DOHH2 (cell line): ENCODE results near the gene PTPRK.

ENCODE experiments used
- H3F3A ChIP-seq: fragments of 200-600 bp; sonication (generic), shearing (Covaris generic); 2 replicates; pipeline ENCODE4 v1.6.0; 2016; ENCODE audit warnings: antibody characterized with exemption, mild to moderate bottlenecking; ENCODE audit not compliant: control insufficient read depth, insufficient read depth
- H3K27ac ChIP-seq: fragments of 200-600 bp; sonication (generic); 2 replicates; pipeline ENCODE4 v1.5.1; 2014; ENCODE audit warnings: low read depth, mild to moderate bottlenecking, low read length, moderate library complexity
- H3K27me3 ChIP-seq: fragments of 200-600 bp; sonication (generic); 2 replicates; pipeline ENCODE4 v1.6.1; 2014; ENCODE audit warnings: mild to moderate bottlenecking, low read length, mixed read lengths; ENCODE audit not compliant: control insufficient read depth
- H3K36me3 ChIP-seq: fragments of 200-600 bp; sonication (generic); 2 replicates; pipeline ENCODE4 v1.6.1; 2014; ENCODE audit warnings: mild to moderate bottlenecking, low read length, moderate library complexity, mixed read lengths; ENCODE audit not compliant: control insufficient read depth
- H3K4me1 ChIP-seq: fragments of 200-600 bp; sonication (generic); 2 replicates; pipeline ENCODE4 v1.6.1; 2014; ENCODE audit warnings: mild to moderate bottlenecking, low read length, mixed read lengths; ENCODE audit not compliant: control insufficient read depth
- H3K4me2 ChIP-seq: fragments of 200-600 bp; sonication (generic); 2 replicates; pipeline ENCODE4 v1.6.0; 2014; ENCODE audit warnings: mild to moderate bottlenecking, low read length, moderate library complexity
- H3K4me3 ChIP-seq: fragments of 200-600 bp; sonication (generic); 2 replicates; pipeline ENCODE4 v1.5.1; 2014; ENCODE audit warnings: mild to moderate bottlenecking, low read length, mixed read lengths
- H3K79me2 ChIP-seq: fragments of 200-600 bp; sonication (generic); 2 replicates; pipeline ENCODE4 v1.6.1; 2014; ENCODE audit warnings: mild to moderate bottlenecking, low read length, mixed read lengths; ENCODE audit not compliant: control insufficient read depth
- H3K9me2 ChIP-seq: fragments of 200-600 bp; sonication (generic); replicated peaks from 2 replicates; pipeline ENCODE4 v1.6.1; 2014; ENCODE audit warnings: mild to moderate bottlenecking, low read length, mixed read lengths; ENCODE audit not compliant: control insufficient read depth
- H3K9me3 ChIP-seq: fragments of 200-600 bp; sonication (generic); 2 replicates; pipeline ENCODE4 v1.6.1; 2014; ENCODE audit warnings: antibody characterized with exemption, low read length, mixed read lengths; ENCODE audit not compliant: control insufficient read depth, insufficient read depth
- H4K20me1 ChIP-seq: fragments of 200-600 bp; sonication (generic); 2 replicates; pipeline ENCODE4 v1.6.0; 2014; ENCODE audit warnings: low read depth, mild to moderate bottlenecking, antibody characterized with exemption, low read length, moderate library complexity; ENCODE audit not compliant: control insufficient read depth, insufficient read depth
- EZH2phosphoT487 ChIP-seq: fragments of 200-600 bp; sonication (generic); IDR thresholded peaks from 2 replicates; pipeline ENCODE4 v1.6.1; 2017; ENCODE audit warnings: borderline replicate concordance, mild to moderate bottlenecking, antibody characterized with exemption, low read length, moderate library complexity, mixed read lengths
- TF ChIP-seq, protein P1 (sequence below): fragments of 200-600 bp; sonication (generic); IDR thresholded peaks from one replicate; pipeline ENCODE4 v1.5.1; 2014; ENCODE audit warnings: antibody characterized with exemption, mild to moderate bottlenecking, low read depth, low read length; ENCODE audit not compliant: poor library complexity, severe bottlenecking

Gene PTPRK

GRCh38 chr6:128230267-128230989 lies 290.0 kb downstream of the PTPRK start:
- no peaks in the 10 kb centered on the region for H3K9me2 ChIP-seq
- no peaks in the 10 kb centered on the region for H3K27me3 ChIP-seq
- no peaks in the 10 kb centered on the region for H3K36me3 ChIP-seq
- no peaks in the 10 kb centered on the region for H3K9me3 ChIP-seq
- H3K4me1 ChIP-seq: no peaks in the 10 kb centered on the region
- H3F3A ChIP-seq: no peaks in the 10 kb centered on the region
- no peak overlapping the region for H3K27ac ChIP-seq
- H3K4me2 ChIP-seq: no peak overlapping the region
- no peaks in the 10 kb centered on the region for H4K20me1 ChIP-seq
- H3K4me3 ChIP-seq: no peak overlapping the region
- no peak for TF ChIP-seq EZH2phosphoT487
- TF ChIP-seq, protein P1, sequence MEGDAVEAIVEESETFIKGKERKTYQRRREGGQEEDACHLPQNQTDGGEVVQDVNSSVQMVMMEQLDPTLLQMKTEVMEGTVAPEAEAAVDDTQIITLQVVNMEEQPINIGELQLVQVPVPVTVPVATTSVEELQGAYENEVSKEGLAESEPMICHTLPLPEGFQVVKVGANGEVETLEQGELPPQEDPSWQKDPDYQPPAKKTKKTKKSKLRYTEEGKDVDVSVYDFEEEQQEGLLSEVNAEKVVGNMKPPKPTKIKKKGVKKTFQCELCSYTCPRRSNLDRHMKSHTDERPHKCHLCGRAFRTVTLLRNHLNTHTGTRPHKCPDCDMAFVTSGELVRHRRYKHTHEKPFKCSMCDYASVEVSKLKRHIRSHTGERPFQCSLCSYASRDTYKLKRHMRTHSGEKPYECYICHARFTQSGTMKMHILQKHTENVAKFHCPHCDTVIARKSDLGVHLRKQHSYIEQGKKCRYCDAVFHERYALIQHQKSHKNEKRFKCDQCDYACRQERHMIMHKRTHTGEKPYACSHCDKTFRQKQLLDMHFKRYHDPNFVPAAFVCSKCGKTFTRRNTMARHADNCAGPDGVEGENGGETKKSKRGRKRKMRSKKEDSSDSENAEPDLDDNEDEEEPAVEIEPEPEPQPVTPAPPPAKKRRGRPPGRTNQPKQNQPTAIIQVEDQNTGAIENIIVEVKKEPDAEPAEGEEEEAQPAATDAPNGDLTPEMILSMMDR: no peak
- H3K79me2 ChIP-seq: no peaks in the 10 kb centered on the region

DNA sequence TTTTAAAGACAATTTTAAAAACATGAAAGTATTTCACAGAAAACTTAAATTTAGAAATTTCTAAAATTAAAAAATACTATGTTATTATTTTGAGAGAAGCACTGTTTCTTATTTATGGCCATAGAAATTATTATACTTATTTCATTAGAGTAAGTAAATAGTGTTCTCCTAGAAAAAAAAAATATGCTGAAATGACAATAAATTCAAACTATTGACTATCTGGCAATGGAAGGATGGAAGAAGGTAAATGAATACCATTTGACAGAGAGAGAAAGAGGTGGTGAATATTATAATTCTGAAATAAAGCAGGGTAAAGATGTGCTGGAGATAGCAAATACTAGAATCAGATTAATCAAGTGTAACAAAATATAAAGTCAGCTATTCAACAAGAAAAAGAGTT lies 294.8 kb downstream of the PTPRK start:
- Histone ChIP-seq H3F3A (no peaks in the 10 kb centered on the region), H3K4me3 (no peak overlapping the region), H3K9me2 (no peaks in the 10 kb centered on the region), H3K9me3 (no peaks in the 10 kb centered on the region), H3K79me2 (no peaks in the 10 kb centered on the region), H3K36me3 (no peaks in the 10 kb centered on the region), H4K20me1 (no peaks in the 10 kb centered on the region), H3K4me1 (no peaks in the 10 kb centered on the region), H3K27ac (no peak overlapping the region), H3K27me3 (no peaks in the 10 kb centered on the region), H3K4me2 (no peak overlapping the region)
- TF ChIP-seq EZH2phosphoT487: no peak
- TF ChIP-seq, protein P1: no peak

DNA sequence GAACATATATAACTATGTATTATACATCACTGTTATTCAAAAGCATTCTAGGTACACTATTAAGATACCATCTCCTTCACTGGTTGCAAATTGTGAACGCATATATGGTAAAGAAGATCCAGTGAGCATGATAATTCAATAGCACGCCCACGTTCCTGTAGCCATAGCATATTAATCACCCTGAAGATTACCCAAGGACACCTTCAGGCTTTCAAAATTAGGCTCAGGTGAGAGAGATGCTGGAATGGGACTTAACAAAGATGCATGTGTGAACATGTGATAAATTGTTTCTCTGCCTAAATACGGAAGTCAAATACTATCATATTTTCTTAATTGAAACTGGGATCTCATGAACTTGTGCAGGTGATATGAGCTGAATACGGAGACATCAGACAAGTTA lies 303.5 kb downstream of the PTPRK start:
- H3F3A ChIP-seq: no peaks in the 10 kb centered on the region
- H3K27me3 ChIP-seq: no peaks in the 10 kb centered on the region
- no peak for TF ChIP-seq EZH2phosphoT487
- TF ChIP-seq, protein P1: no peak
- H3K4me3 ChIP-seq: no peak overlapping the region
- no peaks in the 10 kb centered on the region for H3K9me3 ChIP-seq
- no peaks in the 10 kb centered on the region for H4K20me1 ChIP-seq
- H3K36me3 ChIP-seq: no peaks in the 10 kb centered on the region
- no peak overlapping the region for H3K4me2 ChIP-seq
- H3K79me2 ChIP-seq: no peaks in the 10 kb centered on the region
- no peak overlapping the region for H3K27ac ChIP-seq
- no peaks in the 10 kb centered on the region for H3K9me2 ChIP-seq
- H3K4me1 ChIP-seq: no peaks in the 10 kb centered on the region
